HUES48 (cell line): ENCODE data around the gene NEURL4.
A peak's percentile ranks its signal among the peaks of the same experiment; 100 is the strongest.

Experiments used
- H3K27ac ChIP-seq: one replicate; pipeline ENCODE4 v1.7.0; 2013; ENCODE audit warnings: low read depth, low read length, inconsistent platforms
- H3K27me3 ChIP-seq: 2 replicates; pipeline ENCODE4 v1.6.1; 2013; ENCODE audit warnings: mild to moderate bottlenecking, low read length; ENCODE audit not compliant: control insufficient read depth, insufficient read depth
- H3K36me3 ChIP-seq: 2 replicates; pipeline ENCODE4 v1.6.1; 2013; ENCODE audit warnings: low read length; ENCODE audit not compliant: control insufficient read depth, insufficient read depth
- H3K4me1 ChIP-seq: 2 replicates; pipeline ENCODE4 v1.6.1; 2013; ENCODE audit warnings: mild to moderate bottlenecking, low read length; ENCODE audit not compliant: control insufficient read depth, insufficient read depth
- H3K4me3 ChIP-seq: 2 replicates; pipeline ENCODE4 v1.5.1; 2013; ENCODE audit warnings: mild to moderate bottlenecking, low read depth, low read length
- H3K9ac ChIP-seq: 2 replicates; pipeline ENCODE4 v1.6.1; 2013; ENCODE audit warnings: mild to moderate bottlenecking, low read depth, low read length, moderate library complexity
- H3K9me3 ChIP-seq: 2 replicates; pipeline ENCODE4 v1.6.1; 2013; ENCODE audit warnings: low read length; ENCODE audit not compliant: control insufficient read depth, insufficient read depth

Gene NEURL4

DNA sequence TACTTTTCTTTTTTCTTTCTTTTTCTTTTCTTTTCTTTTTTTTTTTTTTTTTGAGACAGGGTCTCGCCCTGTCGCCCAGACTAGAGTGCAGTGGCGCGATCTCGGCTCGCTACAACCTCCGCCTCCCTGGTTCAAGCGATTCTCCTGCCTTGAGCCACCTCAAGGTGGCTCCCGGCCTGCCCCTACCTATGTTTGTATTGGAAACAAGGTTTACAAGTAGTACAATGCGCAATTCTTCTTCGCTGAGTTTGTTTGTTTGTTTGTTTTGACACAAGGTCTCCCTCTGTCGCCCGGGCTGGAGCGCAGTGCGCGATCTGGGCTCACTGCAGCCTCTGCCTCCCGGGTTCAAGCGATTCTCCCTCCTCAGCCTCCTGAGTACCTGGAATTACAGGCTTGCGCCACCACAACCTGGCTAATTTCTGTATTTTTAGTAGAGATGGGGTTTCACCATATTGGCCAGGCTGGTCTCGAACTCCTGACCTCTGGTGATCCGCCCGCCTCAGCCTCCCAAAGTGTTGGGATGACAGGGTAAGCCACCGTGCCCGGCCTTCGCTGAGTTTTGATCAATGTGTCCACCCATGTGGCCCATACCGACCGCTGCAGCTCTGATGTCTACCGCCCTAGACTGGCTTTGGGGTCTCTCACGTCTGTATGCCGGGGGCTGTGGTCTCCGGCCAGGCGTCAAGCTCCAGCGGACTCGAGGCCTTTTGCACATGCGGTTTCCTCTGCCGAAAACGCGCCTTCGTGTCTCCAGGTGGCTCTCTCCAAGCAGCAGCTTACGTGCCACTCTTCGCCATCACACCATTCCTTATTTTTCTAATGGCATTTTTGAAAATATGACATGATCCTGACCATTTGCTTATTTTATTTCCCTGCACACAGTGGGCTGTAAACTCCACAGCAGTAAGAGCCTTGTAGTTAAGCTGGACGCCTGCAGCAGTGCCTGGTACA, 33.6 kb downstream of the NEURL4 start:
- Histone ChIP-seq H3K4me3 (peak overlapping the region; percentile 66; the same call in 1 of the 2 replicates), H3K27me3 (peaks cover 27% of the 10 kb centered on the region), H3K9me3 (no peaks in the 10 kb centered on the region; the same call in 1 of the 2 replicates), H3K9ac (no peak overlapping the region), H3K27ac (no peak overlapping the region), H3K36me3 (no peaks in the 10 kb centered on the region), H3K4me1 (peaks cover 9% of the 10 kb centered on the region)

DNA sequence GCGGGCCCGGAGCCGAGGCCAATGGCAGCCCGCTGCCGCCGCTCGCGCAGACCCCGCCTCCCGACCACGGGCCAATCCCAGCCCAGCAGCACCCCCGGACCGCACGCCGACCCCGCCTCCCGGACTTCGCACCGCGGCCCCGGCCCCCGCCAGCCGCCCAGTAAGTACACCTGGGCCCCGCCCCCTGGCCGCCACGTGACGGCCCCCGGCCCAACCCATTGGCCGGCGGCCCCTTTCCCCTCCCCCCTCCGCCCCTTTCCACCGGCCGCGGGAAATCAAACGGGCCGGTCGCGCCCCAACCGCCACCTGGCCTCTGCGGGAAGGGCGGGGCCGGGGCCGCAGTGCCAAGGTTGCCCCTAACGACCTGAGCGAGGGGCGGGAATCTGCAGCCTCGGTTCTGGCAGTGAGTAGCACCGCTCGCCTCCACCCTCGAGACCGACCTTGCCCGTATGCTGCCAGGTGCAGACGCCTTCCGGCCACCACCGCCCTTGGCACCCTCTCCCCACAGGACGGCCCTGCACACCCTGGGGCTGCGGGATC, 34.5 kb downstream of the NEURL4 start, which contains the start of gene YBX2:
Gene YBX2 (minus strand): TSS at position 26 of the 540 bp plus-strand sequence. CDS start 139 bp downstream, outside the sequence.
- Histone ChIP-seq H3K4me3 (peak within 1 kb of the TSS; percentile 66), H3K27me3 (peaks cover 27% of the 10 kb centered on the region), H3K9ac (no peak within 1 kb of the TSS), H3K36me3 (no peaks in the 10 kb centered on the region), H3K9me3 (no peaks in the 10 kb centered on the region; the same call in 1 of the 2 replicates), H3K27ac (peak within 1 kb of the TSS; percentile 47), H3K4me1 (peaks cover 9% of the 10 kb centered on the region)

DNA sequence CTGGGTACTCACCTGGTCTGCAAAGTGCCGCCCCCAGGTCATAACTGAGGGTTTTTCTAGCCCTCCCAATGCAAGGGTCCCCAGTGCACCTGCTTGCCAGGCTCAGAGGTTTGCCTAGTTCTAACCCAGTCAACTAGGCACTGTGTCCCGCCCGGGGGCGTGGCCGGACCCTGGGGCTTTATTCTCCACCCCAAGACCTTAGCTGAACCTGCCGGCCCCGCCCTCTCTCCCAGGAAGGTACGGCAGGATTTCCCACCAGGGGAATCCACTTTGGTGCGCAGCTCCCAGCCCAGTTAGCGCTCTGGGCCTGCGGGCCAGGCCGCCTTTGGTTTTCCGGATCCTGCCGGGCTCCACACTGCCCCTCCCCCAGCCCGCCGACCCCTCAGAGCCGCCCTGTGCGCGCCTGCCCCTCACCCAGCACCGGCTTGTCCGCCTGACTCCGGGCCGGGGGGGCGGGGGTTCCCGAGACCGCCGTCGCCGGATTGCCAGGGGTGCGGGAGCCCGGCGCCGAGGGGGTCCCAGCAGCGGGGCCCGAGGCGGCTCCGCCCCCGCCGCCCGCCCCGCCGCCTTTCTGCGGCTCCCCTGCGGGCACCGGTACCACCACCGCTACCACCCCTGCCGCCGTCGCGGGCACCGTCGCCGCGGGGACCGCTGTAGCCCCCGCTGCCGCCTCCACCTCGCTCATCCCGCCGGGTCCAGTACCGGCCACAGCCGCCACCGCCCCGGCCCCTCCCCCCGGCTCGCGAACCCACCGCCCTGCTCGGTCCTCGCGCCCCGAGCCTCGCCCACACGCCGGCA, 35.1 kb downstream of the NEURL4 start:
- H3K27ac ChIP-seq, result peak overlapping the region; percentile 47
- H3K36me3 ChIP-seq, result no peaks in the 10 kb centered on the region
- H3K9me3 ChIP-seq, result no peaks in the 10 kb centered on the region; the same call in 1 of the 2 replicates
- peak overlapping the region; percentile 55 for H3K4me3 ChIP-seq
- H3K9ac ChIP-seq, result no peak overlapping the region
- H3K27me3 ChIP-seq, result peaks cover 27% of the 10 kb centered on the region
- H3K4me1 ChIP-seq, result peaks cover 9% of the 10 kb centered on the region

DNA sequence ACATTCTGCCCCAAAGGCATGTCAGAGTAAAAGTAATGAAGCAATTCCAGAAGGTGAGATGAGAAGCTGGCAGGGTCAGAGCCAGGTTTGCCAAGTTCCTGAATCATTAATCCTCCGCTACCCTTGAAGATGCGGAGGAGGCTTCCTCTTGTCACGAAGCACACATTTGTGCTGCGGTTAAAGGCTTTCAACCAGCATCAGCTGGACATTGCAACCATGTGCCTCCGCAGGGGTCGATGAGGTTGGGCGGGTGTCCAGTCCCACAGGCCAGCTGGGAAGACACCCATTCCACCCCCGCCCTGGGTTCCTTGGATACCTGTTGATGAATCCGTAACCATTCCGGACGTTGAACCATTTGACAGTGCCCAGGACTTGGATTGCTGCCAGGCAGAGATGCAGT, 36.0 kb downstream of the NEURL4 start:
- Histone ChIP-seq H3K9ac (no peak overlapping the region), H3K27ac (no peak overlapping the region), H3K36me3 (no peaks in the 10 kb centered on the region), H3K4me1 (peaks cover 9% of the 10 kb centered on the region), H3K27me3 (peaks cover 27% of the 10 kb centered on the region), H3K9me3 (no peaks in the 10 kb centered on the region; the same call in 1 of the 2 replicates), H3K4me3 (no peak overlapping the region)

DNA sequence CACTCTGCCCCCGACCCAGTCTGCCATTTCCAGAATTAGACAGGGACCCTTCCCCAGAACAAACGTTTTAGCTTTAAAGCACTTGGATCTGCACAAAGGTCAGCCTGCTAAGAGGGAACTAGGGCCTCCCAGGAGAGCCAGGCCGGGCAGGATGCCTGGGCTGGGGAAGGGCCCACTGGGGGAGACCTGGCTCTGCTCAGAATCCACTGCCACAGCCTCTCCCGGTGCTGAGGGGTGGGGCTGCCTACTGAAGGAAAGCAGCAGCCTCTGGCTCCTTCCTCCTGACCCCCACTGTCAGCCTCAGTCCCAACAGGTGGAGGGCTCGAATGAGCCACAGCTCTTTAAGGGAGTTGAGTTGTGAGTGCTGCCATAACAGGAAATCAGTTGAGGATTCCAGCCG, 36.4 kb downstream of the NEURL4 start:
- H3K27ac ChIP-seq, result no peak overlapping the region
- H3K4me3 ChIP-seq, result no peak overlapping the region
- no peak overlapping the region for H3K9ac ChIP-seq
- peaks cover 27% of the 10 kb centered on the region for H3K27me3 ChIP-seq
- 0 out of 2 replicates have a peak, but pooled peaks cover 2% of the 10 kb centered on the region for H3K36me3 ChIP-seq
- peaks cover 9% of the 10 kb centered on the region for H3K4me1 ChIP-seq
- H3K9me3 ChIP-seq, result no peaks in the 10 kb centered on the region; the same call in 1 of the 2 replicates

DNA sequence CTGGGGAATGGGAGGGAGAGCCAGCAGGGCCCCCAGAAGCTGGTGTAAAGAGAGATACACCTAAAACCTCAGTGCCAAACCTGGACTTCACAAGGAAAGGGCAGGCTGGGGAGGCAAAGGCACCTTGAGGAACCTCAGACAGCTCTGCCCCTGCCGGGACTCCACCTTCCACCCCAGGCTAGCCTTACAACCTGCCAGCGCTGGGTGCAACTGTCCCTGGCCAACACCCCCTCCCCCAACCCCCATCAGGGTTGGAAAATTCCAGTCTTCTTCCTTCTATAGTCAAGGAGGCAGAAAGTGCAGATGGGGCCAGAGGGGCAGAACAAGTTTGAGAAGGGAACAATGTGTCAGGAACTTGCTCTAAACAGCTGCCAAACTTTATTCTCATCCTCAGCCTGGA, 36.9 kb downstream of the NEURL4 start:
- H3K9ac ChIP-seq, result no peak overlapping the region
- no peaks in the 10 kb centered on the region; the same call in 1 of the 2 replicates for H3K9me3 ChIP-seq
- H3K4me3 ChIP-seq, result no peak overlapping the region
- H3K4me1 ChIP-seq, result peaks cover 9% of the 10 kb centered on the region
- peaks cover 27% of the 10 kb centered on the region for H3K27me3 ChIP-seq
- no peak overlapping the region for H3K27ac ChIP-seq
- H3K36me3 ChIP-seq, result 0 out of 2 replicates have a peak, but pooled peaks cover 3% of the 10 kb centered on the region

DNA sequence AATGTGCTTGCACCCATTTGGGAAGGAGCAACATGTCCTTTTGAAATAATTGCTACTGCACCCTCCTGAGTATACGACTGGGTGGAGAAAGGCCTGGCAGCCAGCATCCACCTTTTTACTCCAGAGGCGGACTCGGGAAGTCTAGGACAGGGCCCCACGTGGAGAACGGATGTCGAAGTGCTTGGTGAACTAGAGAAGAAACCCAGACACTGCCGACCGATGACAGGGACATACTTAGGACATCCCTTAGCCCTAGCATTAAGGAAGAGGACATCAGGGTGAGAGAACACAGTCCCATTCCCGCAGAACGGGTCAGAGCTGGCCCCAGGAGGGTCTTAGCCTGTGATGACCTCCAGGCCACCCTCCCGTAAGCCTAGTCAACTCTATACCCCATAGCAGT, 38.5 kb downstream of the NEURL4 start:
- H3K4me1 ChIP-seq, result peaks cover 6% of the 10 kb centered on the region
- no peak overlapping the region for H3K27ac ChIP-seq
- H3K4me3 ChIP-seq, result no peak overlapping the region
- H3K36me3 ChIP-seq, result 0 out of 2 replicates have a peak, but pooled peaks cover 3% of the 10 kb centered on the region
- H3K9ac ChIP-seq, result no peak overlapping the region
- H3K9me3 ChIP-seq, result no peaks in the 10 kb centered on the region; the same call in 1 of the 2 replicates
- H3K27me3 ChIP-seq, result peaks cover 15% of the 10 kb centered on the region

DNA sequence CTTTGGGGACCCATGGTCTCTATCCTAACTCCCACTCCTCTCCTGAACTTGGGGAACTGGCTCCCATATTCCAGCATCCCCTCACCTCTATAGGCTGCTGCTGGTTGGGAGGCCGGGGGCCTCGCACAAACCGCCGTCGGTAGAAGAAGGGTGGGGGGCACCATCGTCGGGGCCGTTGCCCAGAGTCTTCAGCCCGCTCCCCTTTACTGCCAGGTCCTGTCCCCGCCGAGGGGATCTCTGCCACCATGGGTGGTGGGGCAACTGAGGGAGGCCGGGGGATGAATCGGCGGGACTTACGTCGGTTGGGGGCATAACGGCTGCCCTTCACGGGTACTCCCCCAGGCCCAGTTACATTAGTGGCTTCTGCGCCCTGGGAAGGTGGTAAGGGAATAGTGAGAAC, 39.0 kb downstream of the NEURL4 start:
- peaks cover 10% of the 10 kb centered on the region for H3K27me3 ChIP-seq
- no peak overlapping the region for H3K9ac ChIP-seq
- H3K4me3 ChIP-seq, result no peak overlapping the region
- H3K36me3 ChIP-seq, result 0 out of 2 replicates have a peak, but pooled peaks cover 5% of the 10 kb centered on the region
- no peaks in the 10 kb centered on the region for H3K9me3 ChIP-seq
- H3K4me1 ChIP-seq, result peaks cover 6% of the 10 kb centered on the region
- H3K27ac ChIP-seq, result no peak overlapping the region

DNA sequence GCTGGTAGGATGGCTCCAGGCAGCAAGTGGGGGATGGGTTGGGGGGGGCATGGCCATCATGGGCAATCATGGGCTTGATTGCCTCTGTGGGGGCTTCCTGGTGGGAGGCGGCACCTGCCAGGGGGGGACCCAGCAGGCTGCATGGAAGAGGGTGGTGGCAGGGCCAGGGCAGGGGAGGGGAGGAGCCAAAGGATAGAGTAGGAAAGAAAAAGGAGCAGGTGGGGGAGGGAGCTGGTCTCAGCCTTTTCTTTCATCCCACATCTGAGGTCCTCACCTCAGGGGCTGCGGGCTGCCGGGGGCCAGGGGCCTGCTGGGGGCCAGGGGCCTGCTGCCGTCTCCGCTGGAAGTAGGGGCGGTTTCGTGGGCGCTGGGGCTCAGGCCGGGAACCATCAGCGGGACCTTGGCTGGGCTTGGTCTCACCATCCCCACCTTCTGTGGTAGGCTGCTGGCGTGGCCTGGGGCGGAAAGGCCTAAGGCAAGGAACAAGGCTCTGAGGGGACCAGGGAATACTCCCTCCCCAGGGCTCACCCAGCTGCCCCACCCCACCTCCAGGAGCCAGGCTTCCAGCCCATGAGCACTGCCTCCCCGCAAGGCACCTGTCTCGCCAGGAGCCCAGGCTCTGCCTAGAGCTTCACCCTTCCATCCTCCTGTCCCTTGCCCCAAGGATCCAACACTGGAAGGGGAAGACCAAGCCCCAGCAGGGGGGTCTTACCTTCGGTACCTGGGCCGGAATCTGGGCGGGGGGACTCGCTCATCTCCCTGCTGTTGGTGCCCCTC, 39.7 kb downstream of the NEURL4 start:
- Histone ChIP-seq H3K4me1 (peaks cover 6% of the 10 kb centered on the region), H3K4me3 (no peak overlapping the region), H3K27ac (no peak overlapping the region), H3K36me3 (0 out of 2 replicates have a peak, but pooled peaks cover 8% of the 10 kb centered on the region), H3K9ac (no peak overlapping the region), H3K27me3 (peaks cover 6% of the 10 kb centered on the region; the same call in 1 of the 2 replicates), H3K9me3 (no peaks in the 10 kb centered on the region)

DNA sequence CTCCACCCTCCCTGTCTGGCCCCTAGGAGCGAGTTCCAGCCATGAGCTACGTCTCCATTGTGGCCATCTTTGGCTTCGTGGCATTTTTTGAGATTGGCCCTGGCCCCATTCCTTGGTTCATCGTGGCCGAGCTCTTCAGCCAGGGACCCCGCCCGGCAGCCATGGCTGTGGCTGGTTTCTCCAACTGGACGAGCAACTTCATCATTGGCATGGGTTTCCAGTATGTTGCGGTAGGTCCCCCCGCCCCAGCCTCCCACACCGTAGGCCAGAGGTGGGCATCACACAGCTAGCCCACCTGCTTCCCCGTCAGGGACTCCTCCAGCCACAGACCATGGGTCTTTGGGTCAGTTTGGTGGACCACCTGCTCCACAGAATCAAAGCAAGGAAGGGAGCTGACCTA, 43.5 kb downstream of the NEURL4 start:
- H3K27me3 ChIP-seq, result peaks cover 18% of the 10 kb centered on the region
- H3K4me1 ChIP-seq, result peaks cover 5% of the 10 kb centered on the region
- no peak overlapping the region for H3K27ac ChIP-seq
- no peak overlapping the region for H3K9ac ChIP-seq
- no peak overlapping the region for H3K4me3 ChIP-seq
- H3K9me3 ChIP-seq, result no peaks in the 10 kb centered on the region
- 0 out of 2 replicates have a peak, but pooled peaks cover 11% of the 10 kb centered on the region for H3K36me3 ChIP-seq
